ENCODE results near the gene TNIP2.
"Not testable (repeated sequence)": the region's sequence is repeated elsewhere in the genome, so short reads cannot be mapped to it uniquely, and the experiment has no call there.

TNIP2 gene

GRCh38 chr4:2767705-2768074 lies 11.6 kb upstream of the TNIP2 start:
- no peak for DNase-seq

GRCh38 chr4:2767046-2767704 lies 11.0 kb upstream of the TNIP2 start:
- DNase-seq: no peak

GRCh38 chr4:2765832-2766526 lies 9.8 kb upstream of the TNIP2 start:
- DNase-seq: no peak

DNA sequence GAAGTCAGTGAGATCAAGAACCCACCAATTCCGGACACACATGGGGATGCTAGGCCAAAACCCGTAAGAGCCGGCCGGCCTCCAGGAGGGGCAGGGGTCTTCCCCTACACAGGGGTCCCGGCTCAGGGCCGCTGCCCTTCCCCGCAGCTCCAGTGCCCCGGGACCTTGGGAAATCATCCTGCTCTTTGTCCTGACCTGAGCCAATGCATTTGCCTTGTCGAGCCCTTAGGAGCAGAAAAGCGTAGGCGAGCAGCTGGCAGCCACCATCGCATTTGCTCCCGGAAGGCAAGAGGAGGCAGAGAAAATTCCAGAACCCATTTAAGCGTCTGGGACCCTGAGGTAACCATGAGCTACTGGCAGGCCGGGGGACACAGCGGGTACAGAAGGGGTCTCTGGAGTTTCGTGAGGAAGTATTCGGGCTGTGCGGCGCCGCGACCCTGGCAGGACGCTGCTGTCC lies 7.4 kb upstream of the TNIP2 start:
- no peak for DNase-seq

DNA sequence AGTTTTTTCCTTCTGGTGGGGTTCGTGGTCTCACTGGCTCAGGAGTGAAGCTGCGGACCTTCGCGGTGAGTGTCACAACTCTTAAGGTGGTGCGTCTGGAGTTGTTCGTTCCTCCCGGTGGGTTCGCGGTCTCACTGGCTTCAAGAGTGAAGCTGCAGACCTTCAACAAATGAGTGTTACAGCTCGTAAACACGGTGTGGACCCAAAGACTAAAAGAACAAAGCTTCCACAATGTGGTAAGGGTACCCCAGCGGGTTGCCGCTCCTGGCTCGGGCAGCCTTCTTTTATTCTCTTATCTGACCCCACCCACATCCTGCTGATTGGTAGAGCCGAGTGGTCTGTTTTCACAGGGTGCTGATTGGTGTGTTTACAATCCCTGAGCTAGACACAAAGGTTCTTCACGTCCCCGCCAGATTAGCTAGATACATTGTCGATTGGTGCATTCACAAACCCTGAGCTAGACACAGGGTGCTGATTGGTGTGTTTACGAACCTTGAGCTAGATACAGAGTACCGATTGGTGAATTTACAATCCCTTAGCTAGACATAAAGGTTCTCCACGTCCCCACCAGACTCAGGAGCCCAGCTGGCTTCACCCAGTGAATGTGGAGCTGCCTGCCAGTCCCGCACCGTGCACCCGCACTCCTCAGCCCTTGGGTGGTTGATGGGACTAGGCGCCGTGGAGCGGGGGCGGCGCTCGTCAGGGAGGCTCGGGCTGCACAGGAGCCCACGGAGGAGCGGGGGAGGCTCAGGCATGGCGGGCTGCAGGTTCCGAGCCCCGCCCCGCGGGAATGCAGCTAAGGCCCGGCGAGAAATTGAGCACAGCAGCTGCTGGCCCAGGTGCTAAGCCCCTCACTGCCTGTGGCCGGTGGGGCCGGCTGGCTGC lies 6.6 kb upstream of the TNIP2 start:
- not testable (repeated sequence) for DNase-seq

GRCh38 chr4:2762048-2762447 lies 5.9 kb upstream of the TNIP2 start:
- DNase-seq: no peak

DNA sequence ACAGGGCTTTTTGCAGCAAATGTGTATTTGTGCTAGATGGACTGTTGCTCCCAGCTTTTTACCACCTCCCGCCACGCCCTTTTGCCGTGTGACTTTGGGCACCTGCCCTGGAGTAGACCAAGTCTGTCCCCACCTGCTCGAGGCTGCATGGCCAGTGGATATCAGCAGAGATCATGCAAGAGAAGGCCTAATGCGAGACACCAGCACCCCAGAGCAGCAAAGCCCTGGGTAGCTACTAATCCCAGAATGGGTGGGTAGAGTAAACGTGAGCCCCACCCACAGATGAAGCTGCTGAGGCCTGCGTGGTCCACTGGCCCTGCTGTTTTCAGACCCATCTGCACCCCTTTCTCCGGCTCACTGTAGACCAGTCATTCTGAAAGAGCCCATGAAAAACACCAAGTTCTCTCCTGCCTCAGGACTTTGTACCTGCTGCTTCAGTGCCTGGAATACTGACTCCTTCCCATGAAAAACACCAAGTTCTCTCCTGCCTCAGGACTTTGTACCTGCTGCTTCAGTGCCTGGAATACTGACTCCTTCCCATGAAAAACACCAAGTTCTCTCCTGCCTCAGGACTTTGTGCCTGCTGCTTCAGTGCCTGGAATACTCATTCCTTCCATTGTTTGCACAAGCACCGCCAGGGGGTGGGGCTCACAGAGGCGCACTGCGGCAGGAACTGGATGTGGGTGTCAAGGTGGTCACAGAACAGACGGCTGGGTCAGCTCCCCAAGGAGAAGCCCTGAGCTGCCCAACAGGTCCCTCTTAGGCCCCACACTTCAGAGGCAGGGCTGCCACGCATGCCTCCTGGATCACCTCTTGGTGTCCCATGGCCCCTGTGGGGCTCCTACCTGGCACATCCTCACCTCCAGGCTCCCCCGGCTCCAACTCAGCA lies 5.1 kb upstream of the TNIP2 start:
- no peak for DNase-seq

DNA sequence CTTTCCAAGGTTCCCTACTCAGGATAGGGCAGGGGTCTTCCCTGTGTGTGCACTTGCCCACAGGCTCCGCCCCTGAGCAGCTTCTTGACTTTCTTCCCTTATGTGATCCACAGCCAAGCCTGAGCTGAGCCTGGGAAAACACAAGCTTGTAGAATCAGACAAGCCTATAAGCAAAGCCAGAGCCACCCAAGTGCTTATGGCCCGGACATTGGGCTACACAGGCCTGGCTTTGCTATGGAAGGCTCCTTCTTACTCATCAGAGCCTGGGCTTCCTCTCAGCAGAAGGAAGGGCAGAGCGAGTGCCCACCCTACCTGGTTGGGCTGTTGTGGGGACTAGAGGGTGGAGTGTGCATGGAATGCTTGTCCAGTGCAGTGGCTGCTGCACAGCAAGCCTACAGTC lies 1.3 kb upstream of the TNIP2 start:
- no peak for DNase-seq

- DNase-seq: no peak
Measured at GRCh38 chr4:2756691-2757350, 685 bp upstream of the TNIP2 start.

DNA sequence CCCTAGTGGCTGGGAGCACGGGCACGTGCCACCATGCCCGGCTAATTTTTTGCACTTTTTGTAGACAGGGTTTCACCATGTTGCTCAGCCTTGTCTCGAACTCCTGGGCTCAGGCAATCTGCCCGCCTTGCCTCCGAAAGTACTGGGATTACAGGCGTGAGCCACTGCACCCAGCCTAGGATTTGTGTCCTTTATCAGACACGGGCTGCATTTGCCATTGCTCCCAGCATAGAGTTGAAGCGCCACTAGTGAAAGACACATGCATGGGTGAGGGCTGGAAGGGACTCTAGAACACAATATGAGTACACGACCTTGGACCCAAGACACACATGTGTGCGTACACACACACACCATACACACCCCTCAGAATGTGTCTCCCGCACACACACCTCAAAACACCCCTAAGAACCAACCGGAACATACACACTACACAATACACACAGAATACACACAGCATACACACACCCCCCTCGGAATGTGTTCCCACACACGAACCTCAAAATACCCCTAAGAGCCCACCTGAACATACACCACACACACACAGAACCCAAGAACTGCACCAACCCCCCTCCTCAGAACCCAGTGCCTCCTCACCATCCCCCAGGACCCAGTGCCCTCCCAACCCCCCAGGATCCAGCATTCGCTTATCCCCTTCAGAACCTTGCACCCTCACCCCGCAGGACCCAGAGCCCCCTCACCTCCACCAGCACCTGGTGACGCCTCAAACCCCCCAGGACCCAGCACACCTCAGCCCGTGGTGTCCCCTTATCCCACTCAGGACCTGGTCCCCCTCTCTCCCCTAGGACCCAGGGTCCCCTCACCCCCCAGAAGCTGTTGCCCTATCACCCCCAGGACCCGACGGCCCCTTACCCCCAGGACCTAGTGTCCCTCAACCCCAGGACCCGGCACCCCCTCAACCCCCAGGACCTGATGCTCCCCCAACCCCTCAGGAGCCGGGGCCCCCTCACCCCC lies 1.0 kb downstream of the TNIP2 start:
- DNase-seq: no peak

GRCh38 chr4:2753436-2753835 lies 2.7 kb downstream of the TNIP2 start:
- DNase-seq: no peak

DNA sequence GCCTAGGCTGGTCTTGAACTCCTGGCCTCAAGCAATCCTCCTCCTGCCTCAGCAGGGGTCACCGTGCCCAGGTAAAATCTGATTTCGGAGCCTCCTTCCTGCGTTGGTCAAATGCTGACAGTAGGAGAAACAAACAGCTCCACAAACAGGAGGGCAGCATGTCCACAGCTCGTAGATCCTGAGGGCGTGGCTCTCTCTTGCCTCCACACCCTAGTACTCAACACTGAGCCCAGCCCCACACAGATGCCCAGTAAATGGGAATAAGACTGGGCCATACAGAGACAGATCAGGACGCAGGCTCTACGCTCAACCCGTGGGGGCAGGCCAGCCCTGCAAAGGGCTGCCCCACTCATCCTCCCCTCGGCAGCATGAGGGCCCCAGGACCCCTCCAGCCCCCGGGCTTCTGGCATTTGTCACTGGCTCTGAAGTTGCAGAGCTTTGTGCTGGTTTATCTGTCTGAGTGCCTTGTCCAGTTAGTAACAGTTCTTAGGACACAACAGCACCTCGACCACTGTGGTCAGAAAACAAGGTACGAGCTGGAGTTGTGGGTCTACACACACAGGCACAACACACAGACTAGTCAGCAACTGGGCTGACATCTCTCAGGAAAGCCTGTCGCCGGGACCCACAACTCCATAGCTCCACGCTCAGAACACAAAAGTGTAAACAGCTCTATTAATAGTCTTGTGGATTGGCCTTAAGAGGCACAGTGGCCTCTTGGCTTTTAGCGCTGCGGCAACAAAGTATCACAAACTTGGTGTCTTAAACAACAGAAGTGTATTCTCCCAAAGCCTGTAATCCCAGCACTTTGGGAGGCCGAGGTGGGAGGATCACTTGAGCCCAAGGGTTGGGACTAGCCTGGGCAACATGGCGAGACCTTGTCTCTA lies 5.2 kb downstream of the TNIP2 start:
- no peak for DNase-seq

DNA sequence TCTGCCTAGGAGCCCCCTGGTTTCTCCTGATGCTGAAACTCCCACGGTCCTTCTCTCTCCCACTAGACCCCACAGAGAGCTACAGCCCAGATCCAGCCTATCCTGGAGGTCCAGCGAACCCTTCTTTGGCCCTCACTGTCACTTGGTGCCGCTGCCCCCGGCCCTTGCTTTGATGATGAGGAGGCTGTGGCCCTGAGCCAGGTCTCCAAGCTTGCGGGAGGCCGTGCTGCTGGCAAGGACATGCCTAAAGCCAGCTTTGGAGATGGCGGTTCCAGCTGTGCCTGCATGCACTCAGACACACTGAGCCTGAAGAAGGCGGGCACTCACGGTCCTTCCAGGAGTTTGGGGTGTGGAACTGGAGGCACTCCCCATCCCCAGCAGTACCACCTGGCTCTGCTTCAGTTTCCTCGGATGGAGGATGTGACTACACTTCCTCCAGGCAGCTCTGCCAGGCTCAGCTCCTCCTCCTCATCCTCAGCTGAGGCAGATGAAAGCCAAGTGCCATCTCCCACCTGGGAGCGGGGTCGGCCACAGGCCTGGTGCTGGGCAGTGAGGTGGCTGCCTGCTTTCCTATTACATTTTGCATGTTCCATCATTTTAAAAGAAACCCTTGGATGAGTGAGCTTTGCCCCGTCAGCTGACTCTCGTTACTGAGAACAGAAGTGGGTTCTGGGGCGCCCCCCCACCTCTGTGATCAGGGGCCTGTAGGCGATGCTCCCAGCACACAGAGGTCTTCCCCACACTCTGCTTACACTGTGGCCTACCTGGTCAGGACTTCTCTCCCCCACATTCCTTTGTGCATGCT lies 9.0 kb downstream of the TNIP2 start:
- DNase-seq: peak; percentile 20

DNA sequence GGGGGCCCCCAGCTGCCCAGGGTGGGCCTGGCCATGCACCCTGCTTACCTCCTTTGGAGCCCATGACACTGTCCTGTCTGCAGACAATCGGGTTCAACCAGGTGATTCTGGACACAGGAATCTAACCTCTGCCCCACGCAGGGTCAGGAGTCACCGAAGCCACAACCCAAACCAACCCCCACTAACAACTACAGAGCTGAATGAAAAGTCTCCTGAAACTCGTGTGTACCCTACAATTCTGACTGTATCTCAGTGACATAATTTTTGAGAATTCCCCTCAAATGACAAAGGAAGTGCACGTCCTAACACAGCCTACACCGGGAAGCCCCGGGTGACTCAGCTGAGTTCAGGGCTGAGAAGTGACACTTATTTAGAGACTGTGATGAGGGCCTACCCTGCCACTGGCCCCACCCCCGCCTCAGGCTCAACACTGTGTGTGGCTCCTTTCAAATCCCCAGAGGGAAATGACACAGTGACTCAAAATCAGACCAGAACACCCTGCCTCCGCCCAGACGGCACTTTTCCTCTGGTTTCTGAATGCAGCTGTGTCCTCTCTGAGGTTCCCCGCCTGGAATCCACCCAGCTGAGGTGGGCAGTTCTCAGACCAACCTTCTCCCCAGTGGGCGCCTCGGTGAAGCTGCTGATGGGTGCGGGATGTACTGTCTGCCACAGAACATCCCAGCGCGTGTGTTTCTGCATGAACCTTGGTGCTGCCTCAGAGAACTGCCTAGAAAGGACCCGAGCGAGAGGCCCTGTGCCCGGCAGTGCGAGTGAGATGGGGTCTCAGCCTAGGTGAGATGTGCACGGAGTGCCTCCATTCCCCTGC lies 9.9 kb downstream of the TNIP2 start:
- DNase-seq: peak; percentile 91

DNA sequence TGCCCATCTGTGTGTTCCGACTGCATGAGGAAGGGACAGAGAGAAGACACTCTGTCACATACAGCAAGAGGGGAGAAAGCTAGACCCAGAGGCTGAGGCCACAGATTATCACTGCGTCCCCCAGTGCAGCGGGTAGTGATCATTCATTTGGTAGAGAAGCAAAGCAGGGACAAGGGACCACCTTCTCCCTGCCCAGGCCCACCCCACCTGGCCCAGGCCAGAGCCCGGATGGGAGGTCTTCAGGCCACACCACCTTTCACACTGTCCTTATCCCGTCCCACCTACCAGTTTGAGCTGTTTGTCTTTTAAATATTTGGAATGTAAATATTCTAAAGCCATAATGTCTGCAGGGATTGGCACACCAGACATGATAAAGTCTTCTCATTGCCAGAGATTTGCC lies 10.6 kb downstream of the TNIP2 start:
- DNase-seq: no peak

DNA sequence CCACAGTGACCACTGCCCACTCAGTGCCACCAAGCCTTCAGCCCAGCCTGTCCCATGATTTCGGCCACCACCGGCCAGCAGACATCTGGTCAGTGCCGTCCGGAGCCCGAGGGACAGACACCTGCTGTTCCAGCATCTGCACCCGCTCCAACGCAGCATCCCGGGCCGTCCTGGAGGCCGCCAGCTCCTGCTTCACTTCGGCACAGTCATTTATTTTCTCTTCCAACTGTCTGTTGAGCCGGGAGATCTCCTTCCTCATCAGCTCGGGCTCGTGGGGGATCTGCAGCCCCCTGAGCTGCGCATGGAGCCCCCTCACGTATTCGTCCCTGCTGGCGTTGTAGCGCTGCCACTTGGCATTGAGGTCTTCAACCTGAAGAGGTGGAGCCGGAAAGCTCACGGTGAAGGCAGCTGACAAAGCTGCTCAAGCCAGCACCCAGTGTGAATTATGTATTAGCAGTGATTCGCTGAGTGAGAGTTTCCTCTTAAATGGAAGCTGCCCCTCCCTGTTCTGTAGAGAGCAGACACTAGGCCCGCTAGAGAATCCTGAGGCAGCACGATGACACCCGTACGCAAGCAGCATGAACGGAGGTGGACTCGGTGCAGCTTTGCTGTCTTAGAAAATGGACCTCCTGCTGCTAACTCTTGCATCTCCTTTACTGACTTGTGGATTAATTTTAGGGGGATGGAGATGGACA lies 11.4 kb downstream of the TNIP2 start:
- no peak for DNase-seq

Measured in CD4-positive, alpha-beta T cell treated with Interleukin-21 for 1 hour (primary cell).